Liver (tissue), 9 donors: Measurements from ENCODE around the gene DPP6. TPM values are rescaled to one million over a fixed set of nuclear protein-coding genes. Genes with fewer than 3 reads are reported as not detected.

ENCODE experiments used
- DNase-seq: peaks from one replicate; pipeline ENCODE4 v3.0.0-alpha.2; 2017; ENCODE audit warnings: low spot score
- H3K27ac ChIP-seq, 2 donors: one replicate each; pipeline ENCODE4 v1.7.0; 2013; ENCODE audit warnings: inconsistent platforms in 2 of 2, low read length in 2 of 2, control low read depth in 1 of 2, low read depth in 1 of 2, mild to moderate bottlenecking in 1 of 2
- H3K27me3 ChIP-seq, 4 donors: one replicate each; pipeline versions ENCODE4 v1.6.1 to v1.7.0; 2013; ENCODE audit warnings: low read length in 3 of 4, inconsistent platforms in 1 of 4, mild to moderate bottlenecking in 1 of 4, moderate library complexity in 1 of 4; ENCODE audit not compliant: control insufficient read depth in 4 of 4, insufficient read depth in 4 of 4
- H3K36me3 ChIP-seq, 4 donors: one replicate each; pipeline versions ENCODE4 v1.6.1 to v1.7.0; 2013; ENCODE audit warnings: low read length in 3 of 4, mild to moderate bottlenecking in 3 of 4, low read depth in 1 of 4, moderate library complexity in 1 of 4; ENCODE audit not compliant: control insufficient read depth in 4 of 4, insufficient read depth in 3 of 4
- H3K4me1 ChIP-seq, 4 donors: one replicate each; pipeline versions ENCODE4 v1.6.1 to v1.7.0; 2013; ENCODE audit warnings: low read length in 3 of 4, mild to moderate bottlenecking in 3 of 4, moderate library complexity in 1 of 4; ENCODE audit not compliant: control insufficient read depth in 4 of 4, insufficient read depth in 4 of 4
- H3K4me3 ChIP-seq, 3 donors: one replicate each; pipeline versions ENCODE4 v1.6.1 to v1.7.0; 2013; ENCODE audit warnings: low read length in 3 of 3, control low read depth in 1 of 3, low read depth in 1 of 3, mild to moderate bottlenecking in 1 of 3
- H3K9ac ChIP-seq, 2 donors: one replicate each; pipeline ENCODE4 v1.7.0; 2013; ENCODE audit warnings: low read length in 2 of 2, mild to moderate bottlenecking in 2 of 2, moderate library complexity in 2 of 2, control low read depth in 1 of 2, low read depth in 1 of 2
- H3K9me3 ChIP-seq, 4 donors: one replicate each; pipeline versions ENCODE4 v1.6.1 to v1.7.0; 2013; ENCODE audit warnings: low read length in 3 of 4; ENCODE audit not compliant: control insufficient read depth in 4 of 4
- CTCF ChIP-seq: fragments of 150-350 bp; IDR thresholded peaks from 2 replicates; pipeline ENCODE4 v1.5.1; 2017; ENCODE audit warnings: improper control_type of control experiment, low read depth, low read length; ENCODE audit not compliant: missing input control
- FOXA1 ChIP-seq: IDR thresholded peaks from 2 replicates; pipeline ENCODE4 v1.6.1; 2016; ENCODE audit warnings: antibody characterized with exemption
- GABPA ChIP-seq, 2 donors: IDR thresholded peaks in 1 of 2; conservative IDR thresholded peaks in 1 of 2; 2 replicates each; pipeline ENCODE4 v1.6.1; 2016; ENCODE audit warnings: antibody characterized with exemption in 2 of 2, mild to moderate bottlenecking in 1 of 2, moderate library complexity in 1 of 2
- HNF4A ChIP-seq, 2 donors: conservative IDR thresholded peaks; 2 replicates each; pipeline ENCODE4 v1.6.1; 2016; ENCODE audit warnings: antibody characterized with exemption in 2 of 2, mild to moderate bottlenecking in 2 of 2
- HNF4G ChIP-seq: IDR thresholded peaks from 2 replicates; pipeline ENCODE4 v1.6.1; 2016; ENCODE audit warnings: antibody characterized with exemption
- JUND ChIP-seq, 2 donors: IDR thresholded peaks; 2 replicates each; pipeline ENCODE4 v1.6.1; 2016; ENCODE audit warnings: antibody characterized with exemption in 2 of 2
- MAX ChIP-seq: IDR thresholded peaks from 2 replicates; pipeline ENCODE4 v1.6.1; 2016; ENCODE audit warnings: antibody characterized with exemption
- NR2F2 ChIP-seq: IDR thresholded peaks from 2 replicates; pipeline ENCODE4 v1.6.1; 2016; ENCODE audit warnings: antibody characterized with exemption
- RAD21 ChIP-seq, 2 donors: IDR thresholded peaks; 2 replicates each; pipeline ENCODE4 v1.6.1; 2016; ENCODE audit warnings: antibody characterized with exemption in 2 of 2, mild to moderate bottlenecking in 2 of 2
- REST ChIP-seq: IDR thresholded peaks from 2 replicates; pipeline ENCODE4 v1.6.1; 2016; ENCODE audit warnings: antibody characterized with exemption, mild to moderate bottlenecking
- RXRA ChIP-seq, 2 donors: IDR thresholded peaks; 2 replicates each; pipeline ENCODE4 v1.6.1; 2017 to 2018; ENCODE audit warnings: antibody characterized with exemption in 2 of 2, mild to moderate bottlenecking in 1 of 2
- TAF1 ChIP-seq: conservative IDR thresholded peaks from 2 replicates; pipeline ENCODE4 v1.6.1; 2016; ENCODE audit warnings: antibody characterized with exemption, mild to moderate bottlenecking
- ZBTB33 ChIP-seq: IDR thresholded peaks from 2 replicates; pipeline ENCODE4 v1.6.1; 2016; ENCODE audit warnings: antibody characterized with exemption
- WGBS: extraction: QIAGEN DNeasy Blood & Tissue Kit; methylation state at CpG from one replicate; pipeline ENCODE4 v1.1.7; 2013; 5-methylcytosine and 5-hydroxymethylcytosine counted together
- polyA plus RNA-seq, 2 donors: library from polyadenylated mRNA; stranded (reverse) in 1 of 2; unstranded in 1 of 2; fragments of 200-250 nt in 1 of 2; fragments of >200 nt in 1 of 2; fragmentation: Nextera tagmentation in 1 of 2; extraction: Ambion mirVana in 1 of 2; gene quantifications; one replicate each; pipeline versions ENCODE4 v1.2.1 to v1.2.3, GENCODE V29; 2013 to 2015
- total RNA-seq, 2 donors: library from RNA; depleted of rRNA; stranded (reverse); fragments of >200 nt; gene quantifications; one replicate each; pipeline ENCODE4 v1.2.3, GENCODE V29; 2014
- TF ChIP-seq, protein P1 (sequence below): IDR thresholded peaks from 2 replicates; pipeline ENCODE4 v1.6.1; 2016; ENCODE audit warnings: antibody characterized with exemption
- donor health status: healthy.
- donor health status: healthy.
- donor health status: healthy.
- donor health status: healthy.
- donor health status: healthy.

The DPP6 gene
- total and polyA plus RNA-seq, 4 donors = 0.01 TPM; not detected in 3

DNA sequence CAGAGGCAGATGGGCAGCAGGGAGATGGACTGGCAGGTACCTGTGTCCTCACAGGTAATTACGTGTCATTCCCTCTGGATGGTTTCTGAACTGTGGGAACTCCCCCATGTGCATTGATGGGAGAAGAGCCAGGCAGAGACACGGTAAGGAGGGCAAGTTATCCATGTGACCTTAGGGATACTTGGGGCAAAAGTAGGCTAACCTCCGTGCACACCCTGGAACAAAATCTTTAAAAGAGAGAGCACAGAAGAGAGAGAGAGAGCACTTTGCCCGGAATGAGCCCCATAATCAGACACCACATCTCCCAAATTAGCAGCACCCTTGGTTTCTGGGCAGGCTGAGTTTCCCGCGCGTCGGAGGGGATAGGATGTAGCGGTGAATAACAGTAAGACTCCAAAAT lies 527.5 kb downstream of the DPP6 start:
- peaks cover 0 to 4% (median 0%) of the 10 kb centered on the region in 4 donors for H3K9me3 ChIP-seq
- no peak for DNase-seq
- no peaks in the 10 kb centered on the region for H3K36me3 ChIP-seq
- no peak overlapping the region for H3K27ac ChIP-seq
- H3K9ac ChIP-seq = no peak overlapping the region
- H3K4me1 ChIP-seq = no peaks in the 10 kb centered on the region
- H3K4me3 ChIP-seq = no peak overlapping the region
- no peaks in the 10 kb centered on the region for H3K27me3 ChIP-seq
- TF ChIP-seq MAX (no peak), RAD21 (IDR thresholded peaks at IDR 0.05) (no peak), RXRA (IDR thresholded peaks at IDR 0.05) (no peak), JUND (IDR thresholded peaks at IDR 0.05) (no peak), HNF4G (no peak), ZBTB33 (no peak), FOXA1 (no peak), GABPA (IDR thresholded peaks at IDR 0.05 in 1 of 2, conservative IDR thresholded peaks at IDR 0.05 in 1 of 2) (no peak)
- TF ChIP-seq, protein P1, sequence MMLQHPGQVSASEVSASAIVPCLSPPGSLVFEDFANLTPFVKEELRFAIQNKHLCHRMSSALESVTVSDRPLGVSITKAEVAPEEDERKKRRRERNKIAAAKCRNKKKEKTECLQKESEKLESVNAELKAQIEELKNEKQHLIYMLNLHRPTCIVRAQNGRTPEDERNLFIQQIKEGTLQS = no peak
- 83% methylated on average over 9 of the region's 9 CpGs for WGBS

- Histone ChIP-seq H3K36me3 (no peaks in the 10 kb centered on the region), H3K9me3 (peaks cover 0 to 4% (median 0%) of the 10 kb centered on the region in 4 donors), H3K27ac (no peak overlapping the region), H3K9ac (no peak overlapping the region), H3K27me3 (no peaks in the 10 kb centered on the region), H3K4me1 (no peaks in the 10 kb centered on the region), H3K4me3 (no peak overlapping the region)
- no peak for TF ChIP-seq TAF1
- no peak for TF ChIP-seq CTCF
- TF ChIP-seq, protein P1 = no peak
- no peak for TF ChIP-seq GABPA (IDR thresholded peaks at IDR 0.05 in 1 of 2, conservative IDR thresholded peaks at IDR 0.05 in 1 of 2)
- WGBS = 82% methylated on average over 10 of the region's 10 CpGs
- DNase-seq = no peak
Measured at GRCh38 chr7:154581251-154581890, 529.2 kb downstream of the DPP6 start.

GRCh38 chr7:154583454-154583853 lies 531.3 kb downstream of the DPP6 start:
- WGBS = 91% methylated on average over 15 of the region's 15 CpGs
- H3K27me3 ChIP-seq = no peaks in the 10 kb centered on the region
- no peak for DNase-seq

More at GRCh38 chr7:154583454-154583853, 531.3 kb downstream of the DPP6 start:
- TF ChIP-seq JUND (IDR thresholded peaks at IDR 0.05) (no peak), FOXA1 (no peak), NR2F2 (no peak), RAD21 (IDR thresholded peaks at IDR 0.05) (no peak), HNF4A (conservative IDR thresholded peaks at IDR 0.05) (no peak), MAX (no peak), TAF1 (no peak), CTCF (no peak), REST (no peak)
- TF ChIP-seq, protein P1 = no peak
- Histone ChIP-seq H3K4me3 (no peak overlapping the region), H3K9me3 (peaks cover 0 to 4% (median 0%) of the 10 kb centered on the region in 4 donors), H3K27ac (no peak overlapping the region), H3K9ac (no peak overlapping the region), H3K4me1 (no peaks in the 10 kb centered on the region), H3K36me3 (no peaks in the 10 kb centered on the region)
